RPMI8226 (cell line): ENCODE data around the gene FCN3.

Source experiments
- DNase-seq: peaks from one replicate; pipeline ENCODE4 v3.0.0-alpha.2; 2015

FCN3 gene

DNA sequence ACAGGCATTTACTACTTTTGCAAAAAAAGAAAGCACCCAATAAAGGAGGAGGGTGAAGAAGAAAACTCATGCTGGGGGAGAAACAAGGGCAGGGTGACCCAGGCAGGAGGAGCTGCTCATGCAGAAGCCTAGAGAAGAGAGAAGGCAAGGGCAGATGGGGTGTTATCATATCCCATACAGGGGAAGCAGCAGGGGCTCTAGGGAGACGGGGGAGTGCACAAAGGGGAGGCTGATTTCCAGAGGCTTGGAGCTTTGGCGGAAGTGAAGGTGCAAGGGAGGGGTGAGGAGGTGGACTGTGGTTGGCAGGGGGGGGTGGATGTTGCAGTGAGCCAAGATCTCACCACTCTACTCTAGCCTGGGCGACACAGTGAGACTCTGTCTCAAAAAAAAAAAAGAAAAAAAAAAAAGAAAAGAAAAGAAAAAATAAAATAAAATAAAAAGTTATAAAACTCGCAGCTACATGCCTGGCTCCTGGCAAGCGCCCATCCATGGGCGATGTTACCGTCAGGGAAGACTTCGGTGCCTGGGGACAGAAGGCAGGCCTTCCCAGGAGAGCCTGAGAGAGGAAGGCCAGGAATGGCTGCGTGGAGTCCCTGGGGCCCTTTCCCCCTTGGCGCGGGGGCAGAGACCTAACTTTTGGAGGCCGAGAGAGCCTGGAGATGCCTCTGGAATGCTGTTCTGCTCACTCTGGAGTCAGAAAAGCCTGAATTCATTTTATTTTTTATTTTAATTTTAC lies 3.3 kb upstream of the FCN3 start:
- no peak for DNase-seq

GRCh38 chr1:27372808-27373690 lies 1.6 kb downstream of the FCN3 start:
- no peak for DNase-seq

GRCh38 chr1:27372022-27372807 lies 2.4 kb downstream of the FCN3 start:
- DNase-seq, result no peak

- DNase-seq, result no peak
Observed at GRCh38 chr1:27368869-27369582, 5.6 kb downstream of the FCN3 start.

DNA sequence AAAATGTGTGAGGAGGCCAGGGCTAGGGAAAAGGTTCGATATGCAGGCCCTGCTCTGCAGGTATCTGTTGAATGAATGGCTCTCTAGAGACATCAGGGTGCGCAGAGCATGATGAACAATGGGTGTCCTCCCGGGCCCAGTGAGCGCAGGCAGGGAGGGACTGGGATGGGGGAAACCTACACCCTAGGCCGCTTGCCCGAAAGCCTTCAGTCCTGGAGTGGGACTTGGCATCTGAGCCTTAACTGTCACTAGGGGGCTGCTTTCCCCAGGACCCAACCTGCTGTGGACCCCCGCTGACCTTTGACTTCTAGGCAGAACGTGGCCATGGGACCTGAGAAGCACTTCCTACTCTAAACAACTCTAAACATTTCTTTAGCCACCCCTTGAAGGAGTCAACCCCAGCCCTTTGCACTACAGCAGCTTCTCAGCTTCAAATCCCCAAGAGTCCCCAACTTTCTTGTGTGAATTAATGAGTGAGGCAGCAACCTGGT lies 7.4 kb downstream of the FCN3 start:
- no peak for DNase-seq

DNA sequence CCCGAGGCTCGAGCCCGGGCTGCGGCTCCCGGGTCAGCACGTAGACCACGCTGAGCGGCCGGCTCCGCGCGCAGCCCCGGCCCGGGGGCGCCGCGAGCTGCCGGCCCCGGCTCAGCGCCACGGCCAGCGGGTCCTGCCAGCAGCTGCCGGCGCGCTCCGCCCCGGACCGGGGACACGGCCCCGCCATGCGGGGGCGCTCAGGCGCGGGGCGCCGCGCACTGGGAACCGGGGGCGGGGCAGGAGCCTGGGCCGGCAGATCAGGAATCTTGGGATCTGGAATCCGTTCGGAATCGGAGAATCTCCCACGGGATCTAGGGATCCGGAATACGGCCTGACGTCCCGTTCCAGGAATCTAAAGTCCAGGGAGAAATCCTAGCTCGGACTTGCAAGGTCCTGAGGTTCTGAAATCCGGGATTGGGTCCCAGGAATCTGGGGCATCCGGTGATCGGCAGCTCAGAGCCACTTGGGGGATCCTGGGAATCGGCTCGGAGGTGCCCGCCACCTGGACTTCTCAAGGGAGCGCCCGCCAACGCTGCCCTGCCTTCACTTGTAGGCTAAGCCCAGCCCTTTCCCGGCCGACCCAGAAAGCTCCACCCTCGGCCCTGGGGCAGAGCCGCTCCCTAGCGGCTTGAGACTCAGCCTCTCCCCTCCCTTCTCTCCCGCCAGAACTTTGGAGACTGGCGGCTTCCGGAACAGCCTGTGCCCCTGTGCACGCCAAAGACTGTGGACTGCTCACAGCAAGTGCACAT lies 8.0 kb downstream of the FCN3 start, which contains the start of gene MAP3K6:
Gene MAP3K6, minus strand, starts transcription at position 551 of the 749 bp plus-strand sequence. Its CDS starts 364 bp downstream, at position 187.
- DNase-seq, result peak; percentile 89

- peak; percentile 89 for DNase-seq
Observed at GRCh38 chr1:27366113-27366410, 8.6 kb downstream of the FCN3 start.

GRCh38 chr1:27365372-27366112 lies 9.1 kb downstream of the FCN3 start:
- DNase-seq, result peak; percentile 88

- no peak for DNase-seq
Observed at GRCh38 chr1:27364696-27365371, 9.8 kb downstream of the FCN3 start.

DNA sequence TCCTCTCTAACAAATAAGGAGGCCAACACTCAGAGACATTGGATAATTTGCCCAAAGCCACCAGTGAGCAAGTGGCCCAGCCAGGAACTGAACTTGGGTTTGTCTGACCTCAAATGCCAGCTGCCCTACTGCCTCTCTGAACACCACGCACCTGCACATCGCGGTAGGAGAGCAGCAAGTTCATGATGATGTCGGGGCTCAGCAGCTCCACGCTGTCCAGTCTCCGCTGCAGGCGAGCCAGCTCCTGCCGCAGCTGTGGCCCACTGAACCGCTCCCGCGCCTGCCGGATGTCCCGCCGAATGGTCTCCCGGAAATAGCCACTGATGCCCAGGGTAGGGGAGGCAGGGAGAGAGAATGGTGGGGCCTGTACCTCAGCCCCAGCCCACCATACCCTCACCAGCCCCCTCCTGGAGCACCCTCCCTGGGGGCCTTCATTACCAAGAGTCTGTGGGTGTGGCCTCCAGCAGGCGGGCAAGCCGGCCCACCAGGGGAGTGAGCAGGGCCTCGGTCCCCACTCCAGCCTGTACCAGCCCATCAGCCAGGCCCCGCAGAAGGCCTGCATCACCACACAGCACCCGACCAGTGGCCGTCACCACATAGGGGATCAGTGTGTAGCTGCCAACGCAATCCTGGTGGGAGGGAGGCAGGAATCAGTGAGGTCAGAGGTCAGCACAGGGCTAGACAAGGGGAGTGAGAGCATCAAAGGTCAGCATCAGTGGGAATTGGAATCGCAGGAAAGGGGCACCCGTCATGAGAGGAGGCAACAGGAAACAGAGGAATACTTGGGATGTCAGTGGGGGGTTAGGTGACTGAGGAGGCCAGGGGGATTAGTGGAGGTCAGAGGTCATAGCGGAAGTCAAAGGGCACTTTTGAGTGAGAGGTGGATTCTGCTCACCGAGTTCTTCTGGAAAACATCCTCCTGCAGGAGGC lies 10.6 kb downstream of the FCN3 start:
- no peak for DNase-seq

DNA sequence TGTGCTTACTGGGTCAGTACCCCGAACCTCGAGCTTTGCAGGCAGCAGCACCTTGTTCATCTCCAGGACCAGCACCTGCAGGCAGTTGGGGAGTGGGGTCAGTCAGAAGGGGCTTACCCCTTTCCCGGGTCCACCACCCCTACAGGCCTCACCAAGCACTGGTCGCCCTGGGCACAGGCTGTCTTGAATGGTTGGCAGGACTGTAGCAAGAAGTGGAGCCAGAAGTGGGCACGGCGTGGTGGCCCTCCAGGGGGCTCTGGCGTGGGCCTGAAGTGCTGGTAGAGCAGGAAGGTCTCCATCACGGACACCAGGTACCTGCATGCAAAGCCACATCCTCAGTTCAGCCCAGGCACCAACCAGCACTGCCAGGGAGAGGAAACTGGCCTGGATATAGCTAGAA lies 13.1 kb downstream of the FCN3 start:
- DNase-seq, result no peak

- DNase-seq, result no peak
Observed at GRCh38 chr1:27361044-27361402, 13.6 kb downstream of the FCN3 start.

DNA sequence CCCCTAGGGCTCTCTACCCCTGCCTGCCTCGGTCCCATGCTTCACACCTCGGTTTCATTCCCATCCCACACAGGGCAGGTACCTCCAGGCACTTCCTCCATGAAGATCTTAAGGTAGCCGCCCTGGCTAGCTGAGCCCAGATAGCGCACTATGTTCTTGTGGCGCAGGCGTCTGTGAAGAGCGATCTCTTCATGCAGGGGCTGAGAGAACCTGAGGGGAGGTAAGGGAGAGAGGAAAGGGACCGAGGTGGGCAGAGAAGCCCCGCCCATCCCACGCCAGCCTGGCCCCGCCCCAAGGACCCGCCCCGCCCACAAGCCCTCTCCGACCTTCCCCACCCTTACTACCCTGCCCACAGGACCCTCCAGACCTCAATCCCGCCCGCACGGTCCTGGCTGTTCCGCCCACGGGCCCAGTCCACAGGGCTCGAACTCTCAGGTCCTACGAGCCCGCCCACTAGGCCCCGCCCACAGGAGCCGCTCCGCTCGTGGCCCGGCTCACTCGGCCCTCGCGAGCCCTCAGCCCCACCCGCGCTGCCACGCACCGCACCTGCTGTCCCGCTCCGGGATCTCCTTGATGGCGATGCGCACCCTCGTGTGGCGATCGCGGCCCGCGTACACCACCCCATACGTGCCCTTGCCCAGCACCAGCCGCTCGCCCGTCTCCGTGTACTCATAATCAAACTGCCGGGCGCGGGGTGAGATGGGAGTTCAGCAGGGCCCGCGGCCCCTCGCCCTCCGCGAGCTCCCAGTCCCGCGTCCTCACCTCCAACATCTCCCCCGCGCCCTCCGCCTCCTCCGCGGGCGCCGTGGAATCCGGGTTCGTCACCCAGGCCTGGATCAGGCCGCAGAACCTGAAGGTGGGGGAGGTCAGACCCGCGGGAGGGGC lies 14.2 kb downstream of the FCN3 start:
- no peak for DNase-seq

DNA sequence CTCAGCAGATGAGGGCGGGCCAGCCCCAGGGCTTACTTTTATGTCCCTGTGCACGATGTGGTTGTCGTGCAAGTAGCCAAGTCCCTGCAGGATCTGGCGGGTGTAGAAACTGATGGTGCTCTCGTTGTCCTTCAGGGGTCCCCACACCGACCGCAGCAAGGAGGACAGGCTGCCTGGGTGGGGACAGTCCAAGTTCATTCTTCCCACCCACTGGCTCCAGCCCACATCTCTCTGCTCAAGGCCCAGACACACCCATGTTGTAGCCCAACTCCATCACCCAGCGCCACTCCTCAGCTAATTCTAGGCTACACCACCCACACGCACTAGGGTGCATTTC lies 14.8 kb downstream of the FCN3 start:
- DNase-seq, result no peak

GRCh38 chr1:27358928-27359313 lies 15.7 kb downstream of the FCN3 start:
- no peak for DNase-seq

GRCh38 chr1:27358038-27358927 lies 16.3 kb downstream of the FCN3 start:
- DNase-seq, result no peak

DNA sequence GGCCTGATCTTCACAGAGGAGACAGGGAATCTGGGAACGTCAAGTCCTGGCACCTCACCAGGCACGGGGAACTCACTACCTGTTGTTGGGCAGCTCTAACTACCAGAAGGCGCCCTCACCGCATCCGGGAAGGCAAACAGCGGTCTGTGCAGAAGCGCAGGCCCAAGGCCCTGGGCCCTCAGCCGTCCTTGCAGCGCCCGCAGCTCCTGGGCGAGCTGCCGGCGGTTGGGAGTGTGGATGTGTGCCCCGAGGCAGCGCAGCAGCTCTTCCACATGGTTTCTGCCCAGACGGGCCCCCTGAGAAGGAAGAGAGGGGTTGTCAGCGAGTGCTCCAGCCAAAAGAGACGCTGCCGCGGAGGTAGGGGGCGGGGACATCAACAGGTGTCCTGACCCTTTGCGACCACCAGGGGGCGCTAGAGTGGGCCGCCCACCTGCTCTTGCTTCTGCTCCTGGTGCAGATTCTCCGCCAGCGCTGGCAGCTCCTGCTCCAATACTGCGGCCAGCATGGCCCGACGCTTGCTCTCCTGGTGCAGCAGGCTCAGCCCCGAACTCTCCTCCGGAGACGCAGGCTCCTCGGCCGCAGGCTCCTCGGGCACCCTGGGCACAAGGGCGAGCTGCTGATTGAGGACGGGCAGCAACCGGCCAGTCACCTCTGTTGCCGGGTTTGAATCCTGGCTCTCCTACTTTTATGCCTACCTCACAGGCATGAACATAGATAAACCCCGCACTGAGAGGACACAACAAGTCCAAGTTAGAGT lies 17.2 kb downstream of the FCN3 start:
- DNase-seq, result peak; percentile 72
